ENCODE data around the gene SIRT3.

SIRT3 gene

DNA sequence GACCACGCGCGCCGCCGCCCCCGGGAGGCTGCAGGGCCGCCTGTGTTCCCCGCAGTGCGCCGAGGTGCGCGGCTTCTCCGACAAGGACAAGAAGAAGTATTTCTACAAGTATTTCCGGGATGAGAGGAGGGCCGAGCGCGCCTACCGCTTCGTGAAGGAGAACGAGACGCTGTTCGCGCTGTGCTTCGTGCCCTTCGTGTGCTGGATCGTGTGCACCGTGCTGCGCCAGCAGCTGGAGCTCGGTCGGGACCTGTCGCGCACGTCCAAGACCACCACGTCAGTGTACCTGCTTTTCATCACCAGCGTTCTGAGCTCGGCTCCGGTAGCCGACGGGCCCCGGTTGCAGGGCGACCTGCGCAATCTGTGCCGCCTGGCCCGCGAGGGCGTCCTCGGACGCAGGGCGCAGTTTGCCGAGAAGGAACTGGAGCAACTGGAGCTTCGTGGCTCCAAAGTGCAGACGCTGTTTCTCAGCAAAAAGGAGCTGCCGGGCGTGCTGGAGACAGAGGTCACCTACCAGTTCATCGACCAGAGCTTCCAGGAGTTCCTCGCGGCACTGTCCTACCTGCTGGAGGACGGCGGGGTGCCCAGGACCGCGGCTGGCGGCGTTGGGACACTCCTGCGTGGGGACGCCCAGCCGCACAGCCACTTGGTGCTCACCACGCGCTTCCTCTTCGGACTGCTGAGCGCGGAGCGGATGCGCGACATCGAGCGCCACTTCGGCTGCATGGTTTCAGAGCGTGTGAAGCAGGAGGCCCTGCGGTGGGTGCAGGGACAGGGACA, 44.8 kb upstream of the SIRT3 start:
- TF ChIP-seq, protein P1, sequence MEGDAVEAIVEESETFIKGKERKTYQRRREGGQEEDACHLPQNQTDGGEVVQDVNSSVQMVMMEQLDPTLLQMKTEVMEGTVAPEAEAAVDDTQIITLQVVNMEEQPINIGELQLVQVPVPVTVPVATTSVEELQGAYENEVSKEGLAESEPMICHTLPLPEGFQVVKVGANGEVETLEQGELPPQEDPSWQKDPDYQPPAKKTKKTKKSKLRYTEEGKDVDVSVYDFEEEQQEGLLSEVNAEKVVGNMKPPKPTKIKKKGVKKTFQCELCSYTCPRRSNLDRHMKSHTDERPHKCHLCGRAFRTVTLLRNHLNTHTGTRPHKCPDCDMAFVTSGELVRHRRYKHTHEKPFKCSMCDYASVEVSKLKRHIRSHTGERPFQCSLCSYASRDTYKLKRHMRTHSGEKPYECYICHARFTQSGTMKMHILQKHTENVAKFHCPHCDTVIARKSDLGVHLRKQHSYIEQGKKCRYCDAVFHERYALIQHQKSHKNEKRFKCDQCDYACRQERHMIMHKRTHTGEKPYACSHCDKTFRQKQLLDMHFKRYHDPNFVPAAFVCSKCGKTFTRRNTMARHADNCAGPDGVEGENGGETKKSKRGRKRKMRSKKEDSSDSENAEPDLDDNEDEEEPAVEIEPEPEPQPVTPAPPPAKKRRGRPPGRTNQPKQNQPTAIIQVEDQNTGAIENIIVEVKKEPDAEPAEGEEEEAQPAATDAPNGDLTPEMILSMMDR (IDR thresholded peaks at IDR 0.05; ENCODE audit: poor library complexity, severe bottlenecking): no peak
- peaks cover 62% of the 10 kb centered on the region for H3K27me3 ChIP-seq (ENCODE audit: insufficient read depth, poor library complexity, severe bottlenecking)
- DNase-seq (ENCODE audit: low spot score): peak; percentile 57
- H3K9me3 ChIP-seq (ENCODE audit: severe bottlenecking): peaks cover 9% of the 10 kb centered on the region
- H3K4me3 ChIP-seq (ENCODE audit: severe bottlenecking): no peak overlapping the region
- H3K27ac ChIP-seq (ENCODE audit: poor library complexity, severe bottlenecking): no peak overlapping the region
- H3K36me3 ChIP-seq (ENCODE audit: low read depth): no peaks in the 10 kb centered on the region
- H3K4me1 ChIP-seq (ENCODE audit: insufficient read depth, poor library complexity, severe bottlenecking): no peaks in the 10 kb centered on the region
- ATAC-seq (ENCODE audit: low read depth): peak; percentile 14; the same call in 1 of the 3 replicates

DNA sequence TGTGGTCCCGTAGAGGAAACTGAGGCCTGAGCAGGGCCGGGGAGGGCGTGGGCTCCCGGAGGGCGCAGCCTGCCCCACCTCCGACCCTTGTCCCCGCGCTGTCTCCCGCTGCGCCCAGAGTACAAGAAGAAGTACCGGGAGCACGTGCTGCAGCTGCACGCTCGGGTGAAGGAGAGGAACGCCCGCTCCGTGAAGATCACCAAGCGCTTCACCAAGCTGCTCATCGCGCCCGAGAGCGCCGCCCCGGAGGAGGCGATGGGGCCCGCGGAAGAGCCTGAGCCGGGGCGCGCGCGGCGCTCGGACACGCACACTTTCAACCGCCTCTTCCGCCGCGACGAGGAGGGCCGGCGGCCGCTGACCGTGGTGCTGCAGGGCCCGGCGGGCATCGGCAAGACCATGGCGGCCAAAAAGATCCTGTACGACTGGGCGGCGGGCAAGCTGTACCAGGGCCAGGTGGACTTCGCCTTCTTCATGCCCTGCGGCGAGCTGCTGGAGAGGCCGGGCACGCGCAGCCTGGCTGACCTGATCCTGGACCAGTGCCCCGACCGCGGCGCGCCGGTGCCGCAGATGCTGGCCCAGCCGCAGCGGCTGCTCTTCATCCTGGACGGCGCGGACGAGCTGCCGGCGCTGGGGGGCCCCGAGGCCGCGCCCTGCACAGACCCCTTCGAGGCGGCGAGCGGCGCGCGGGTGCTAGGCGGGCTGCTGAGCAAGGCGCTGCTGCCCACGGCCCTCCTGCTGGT, 44.0 kb upstream of the SIRT3 start:
- Histone ChIP-seq H3K27me3 (ENCODE audit: insufficient read depth, poor library complexity, severe bottlenecking) (peaks cover 66% of the 10 kb centered on the region), H3K36me3 (ENCODE audit: low read depth) (no peaks in the 10 kb centered on the region), H3K4me3 (ENCODE audit: severe bottlenecking) (no peak overlapping the region), H3K9me3 (ENCODE audit: severe bottlenecking) (peaks cover 9% of the 10 kb centered on the region), H3K4me1 (ENCODE audit: insufficient read depth, poor library complexity, severe bottlenecking) (no peaks in the 10 kb centered on the region), H3K27ac (ENCODE audit: poor library complexity, severe bottlenecking) (no peak overlapping the region)
- ATAC-seq (ENCODE audit: low read depth) (peak; percentile 30; the same call in 1 of the 3 replicates), DNase-seq (ENCODE audit: low spot score) (no peak)
- TF ChIP-seq, protein P1 (IDR thresholded peaks at IDR 0.05; ENCODE audit: poor library complexity, severe bottlenecking): no peak

- no peak overlapping the region for H3K4me3 ChIP-seq (ENCODE audit: severe bottlenecking)
- H3K27me3 ChIP-seq (ENCODE audit: insufficient read depth, poor library complexity, severe bottlenecking): peaks cover 67% of the 10 kb centered on the region
- DNase-seq (ENCODE audit: low spot score): no peak
- no peak overlapping the region for H3K27ac ChIP-seq (ENCODE audit: poor library complexity, severe bottlenecking)
- H3K36me3 ChIP-seq (ENCODE audit: low read depth): no peaks in the 10 kb centered on the region
- peaks cover 9% of the 10 kb centered on the region for H3K9me3 ChIP-seq (ENCODE audit: severe bottlenecking)
- TF ChIP-seq, protein P1 (IDR thresholded peaks at IDR 0.05; ENCODE audit: poor library complexity, severe bottlenecking): no peak
- no peaks in the 10 kb centered on the region for H3K4me1 ChIP-seq (ENCODE audit: insufficient read depth, poor library complexity, severe bottlenecking)
- no peak for ATAC-seq (ENCODE audit: low read depth)
Measured at GRCh38 chr11:279040-279965, 43.2 kb upstream of the SIRT3 start.

DNA sequence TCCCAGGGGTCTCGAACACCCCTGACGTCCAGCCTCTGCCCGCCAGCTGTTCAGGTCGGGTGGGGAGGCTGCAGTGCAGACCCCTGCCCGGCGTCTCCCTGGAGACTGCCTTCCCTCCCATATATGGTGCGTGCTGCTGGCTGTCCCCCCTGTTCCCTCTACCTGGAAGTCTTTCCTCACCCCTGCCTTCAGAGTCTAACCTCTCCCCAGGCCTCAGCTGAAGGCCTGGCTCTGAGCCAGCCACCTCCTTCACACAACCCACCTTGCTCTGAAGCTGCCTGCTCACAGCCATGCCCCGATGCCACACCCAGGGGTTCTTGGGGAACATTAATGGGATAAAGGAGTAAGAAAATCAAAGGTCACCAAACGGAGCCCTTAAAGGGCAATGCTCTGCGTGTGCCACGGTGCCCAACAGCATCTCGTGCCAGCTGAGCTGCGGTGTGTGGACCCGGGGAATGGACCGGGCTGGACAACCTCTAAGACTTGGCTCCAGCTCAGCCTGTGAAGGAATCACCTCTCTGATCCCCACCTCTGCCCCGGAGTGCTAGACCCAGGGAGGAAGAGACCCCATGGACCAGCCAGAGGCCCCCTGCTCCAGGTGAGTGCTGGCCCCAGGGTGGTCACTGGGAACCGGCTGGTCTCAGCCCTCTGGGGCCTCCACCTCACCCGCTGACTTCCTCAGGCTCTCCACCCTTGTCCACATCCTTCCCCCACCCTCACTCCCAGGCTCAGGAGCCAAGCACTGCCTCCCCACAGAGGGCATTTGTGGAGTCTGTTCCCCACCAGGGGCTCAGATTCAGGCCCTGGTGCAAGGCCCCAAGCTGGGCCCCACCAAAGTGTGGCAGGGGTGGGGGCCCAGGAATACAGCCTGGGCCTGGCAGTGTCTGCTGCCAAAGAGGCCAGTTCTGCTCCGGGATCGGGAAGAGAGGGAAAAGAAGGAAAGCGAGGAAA, 42.1 kb upstream of the SIRT3 start, which contains the start of gene NLRP6:
Gene NLRP6, plus strand, starts transcription at position 407 of the 951 bp plus-strand sequence. Its CDS starts 163 bp downstream, at position 570.
- Histone ChIP-seq H3K36me3 (ENCODE audit: low read depth) (no peaks in the 10 kb centered on the region), H3K27ac (ENCODE audit: poor library complexity, severe bottlenecking) (no peak within 1 kb of the TSS), H3K27me3 (ENCODE audit: insufficient read depth, poor library complexity, severe bottlenecking) (peaks cover 67% of the 10 kb centered on the region), H3K9me3 (ENCODE audit: severe bottlenecking) (peaks cover 9% of the 10 kb centered on the region), H3K4me1 (ENCODE audit: insufficient read depth, poor library complexity, severe bottlenecking) (no peaks in the 10 kb centered on the region), H3K4me3 (ENCODE audit: severe bottlenecking) (no peak within 1 kb of the TSS)
- DNase-seq (ENCODE audit: low spot score) (no peak), ATAC-seq (ENCODE audit: low read depth) (no peak)
- TF ChIP-seq, protein P1 (IDR thresholded peaks at IDR 0.05; ENCODE audit: poor library complexity, severe bottlenecking): no peak
